Measurements from ENCODE around the gene HSF4.

- TF ChIP-seq EZH2phosphoT487 (conservative IDR thresholded peaks at IDR 0.05; ENCODE audit: low read length) (no peak), CTCF (IDR thresholded peaks at IDR 0.05; ENCODE audit: insufficient read depth, low read length, poor library complexity, severe bottlenecking) (no peak)
These were observed 37.1 kb downstream of the HSF4 start for GRCh38 chr16:67201411-67202345.

Measured in SU-DHL-6 (cell line).